ENCODE data around the gene AGAP1. TPM values are rescaled to one million over a fixed set of nuclear protein-coding genes. Genes with fewer than 3 reads are reported as not detected.

AGAP1 gene
- total and polyA plus RNA-seq, 4 donors = 2.0 to 8.5 (median 5.4) TPM

GRCh38 chr2:235832941-235833340 lies 339.1 kb downstream of the AGAP1 start:
- 98% methylated on average over 14 of the region's 14 CpGs for WGBS
- DNase-seq (ENCODE audit: low spot score) = no peak

GRCh38 chr2:235833971-235834620 lies 340.3 kb downstream of the AGAP1 start:
- Histone ChIP-seq H3K27me3 (ENCODE audit: control insufficient read depth in 4 of 4, insufficient read depth in 4 of 4, low read length in 3 of 4) (no peaks in the 10 kb centered on the region), H3K4me3 (ENCODE audit: low read depth in 1 of 3, low read length in 3 of 3) (no peak overlapping the region), H3K36me3 (ENCODE audit: control insufficient read depth in 4 of 4, insufficient read depth in 3 of 4, low read depth in 1 of 4, low read length in 3 of 4) (peaks cover 0 to 2% (median 0%) of the 10 kb centered on the region in 4 donors), H3K4me1 (ENCODE audit: control insufficient read depth in 4 of 4, insufficient read depth in 4 of 4, low read length in 3 of 4) (no peaks in the 10 kb centered on the region), H3K27ac (ENCODE audit: low read depth in 1 of 2, low read length in 2 of 2) (no peak overlapping the region), H3K9ac (ENCODE audit: low read depth in 1 of 2, low read length in 2 of 2) (no peak overlapping the region), H3K9me3 (ENCODE audit: control insufficient read depth in 4 of 4, low read length in 3 of 4) (no peaks in the 10 kb centered on the region)
- TF ChIP-seq FOXA2 (IDR thresholded peaks at IDR 0.05) = no peak
- TF ChIP-seq HNF4A (conservative IDR thresholded peaks at IDR 0.05) = no peak
- no peak for TF ChIP-seq RXRA (IDR thresholded peaks at IDR 0.05)
- TF ChIP-seq, protein P1, sequence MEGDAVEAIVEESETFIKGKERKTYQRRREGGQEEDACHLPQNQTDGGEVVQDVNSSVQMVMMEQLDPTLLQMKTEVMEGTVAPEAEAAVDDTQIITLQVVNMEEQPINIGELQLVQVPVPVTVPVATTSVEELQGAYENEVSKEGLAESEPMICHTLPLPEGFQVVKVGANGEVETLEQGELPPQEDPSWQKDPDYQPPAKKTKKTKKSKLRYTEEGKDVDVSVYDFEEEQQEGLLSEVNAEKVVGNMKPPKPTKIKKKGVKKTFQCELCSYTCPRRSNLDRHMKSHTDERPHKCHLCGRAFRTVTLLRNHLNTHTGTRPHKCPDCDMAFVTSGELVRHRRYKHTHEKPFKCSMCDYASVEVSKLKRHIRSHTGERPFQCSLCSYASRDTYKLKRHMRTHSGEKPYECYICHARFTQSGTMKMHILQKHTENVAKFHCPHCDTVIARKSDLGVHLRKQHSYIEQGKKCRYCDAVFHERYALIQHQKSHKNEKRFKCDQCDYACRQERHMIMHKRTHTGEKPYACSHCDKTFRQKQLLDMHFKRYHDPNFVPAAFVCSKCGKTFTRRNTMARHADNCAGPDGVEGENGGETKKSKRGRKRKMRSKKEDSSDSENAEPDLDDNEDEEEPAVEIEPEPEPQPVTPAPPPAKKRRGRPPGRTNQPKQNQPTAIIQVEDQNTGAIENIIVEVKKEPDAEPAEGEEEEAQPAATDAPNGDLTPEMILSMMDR (IDR thresholded peaks at IDR 0.05; ENCODE audit: low read depth, low read length, missing input control) = no peak
- TF ChIP-seq SP1 (IDR thresholded peaks at IDR 0.05) = no peak
- TF ChIP-seq, protein P2, sequence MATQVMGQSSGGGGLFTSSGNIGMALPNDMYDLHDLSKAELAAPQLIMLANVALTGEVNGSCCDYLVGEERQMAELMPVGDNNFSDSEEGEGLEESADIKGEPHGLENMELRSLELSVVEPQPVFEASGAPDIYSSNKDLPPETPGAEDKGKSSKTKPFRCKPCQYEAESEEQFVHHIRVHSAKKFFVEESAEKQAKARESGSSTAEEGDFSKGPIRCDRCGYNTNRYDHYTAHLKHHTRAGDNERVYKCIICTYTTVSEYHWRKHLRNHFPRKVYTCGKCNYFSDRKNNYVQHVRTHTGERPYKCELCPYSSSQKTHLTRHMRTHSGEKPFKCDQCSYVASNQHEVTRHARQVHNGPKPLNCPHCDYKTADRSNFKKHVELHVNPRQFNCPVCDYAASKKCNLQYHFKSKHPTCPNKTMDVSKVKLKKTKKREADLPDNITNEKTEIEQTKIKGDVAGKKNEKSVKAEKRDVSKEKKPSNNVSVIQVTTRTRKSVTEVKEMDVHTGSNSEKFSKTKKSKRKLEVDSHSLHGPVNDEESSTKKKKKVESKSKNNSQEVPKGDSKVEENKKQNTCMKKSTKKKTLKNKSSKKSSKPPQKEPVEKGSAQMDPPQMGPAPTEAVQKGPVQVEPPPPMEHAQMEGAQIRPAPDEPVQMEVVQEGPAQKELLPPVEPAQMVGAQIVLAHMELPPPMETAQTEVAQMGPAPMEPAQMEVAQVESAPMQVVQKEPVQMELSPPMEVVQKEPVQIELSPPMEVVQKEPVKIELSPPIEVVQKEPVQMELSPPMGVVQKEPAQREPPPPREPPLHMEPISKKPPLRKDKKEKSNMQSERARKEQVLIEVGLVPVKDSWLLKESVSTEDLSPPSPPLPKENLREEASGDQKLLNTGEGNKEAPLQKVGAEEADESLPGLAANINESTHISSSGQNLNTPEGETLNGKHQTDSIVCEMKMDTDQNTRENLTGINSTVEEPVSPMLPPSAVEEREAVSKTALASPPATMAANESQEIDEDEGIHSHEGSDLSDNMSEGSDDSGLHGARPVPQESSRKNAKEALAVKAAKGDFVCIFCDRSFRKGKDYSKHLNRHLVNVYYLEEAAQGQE (IDR thresholded peaks at IDR 0.05) = no peak
- no peak for TF ChIP-seq YY1 (IDR thresholded peaks at IDR 0.05)
- TF ChIP-seq, protein P3, sequence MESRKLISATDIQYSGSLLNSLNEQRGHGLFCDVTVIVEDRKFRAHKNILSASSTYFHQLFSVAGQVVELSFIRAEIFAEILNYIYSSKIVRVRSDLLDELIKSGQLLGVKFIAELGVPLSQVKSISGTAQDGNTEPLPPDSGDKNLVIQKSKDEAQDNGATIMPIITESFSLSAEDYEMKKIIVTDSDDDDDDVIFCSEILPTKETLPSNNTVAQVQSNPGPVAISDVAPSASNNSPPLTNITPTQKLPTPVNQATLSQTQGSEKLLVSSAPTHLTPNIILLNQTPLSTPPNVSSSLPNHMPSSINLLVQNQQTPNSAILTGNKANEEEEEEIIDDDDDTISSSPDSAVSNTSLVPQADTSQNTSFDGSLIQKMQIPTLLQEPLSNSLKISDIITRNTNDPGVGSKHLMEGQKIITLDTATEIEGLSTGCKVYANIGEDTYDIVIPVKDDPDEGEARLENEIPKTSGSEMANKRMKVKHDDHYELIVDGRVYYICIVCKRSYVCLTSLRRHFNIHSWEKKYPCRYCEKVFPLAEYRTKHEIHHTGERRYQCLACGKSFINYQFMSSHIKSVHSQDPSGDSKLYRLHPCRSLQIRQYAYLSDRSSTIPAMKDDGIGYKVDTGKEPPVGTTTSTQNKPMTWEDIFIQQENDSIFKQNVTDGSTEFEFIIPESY (IDR thresholded peaks at IDR 0.05) = no peak
- no peak for TF ChIP-seq EGR1 (IDR thresholded peaks at IDR 0.05; ENCODE audit: low read depth in 2 of 2)
- TF ChIP-seq RAD21 (IDR thresholded peaks at IDR 0.05) = no peak
- TF ChIP-seq FOXA1 (IDR thresholded peaks at IDR 0.05) = no peak
- no peak for DNase-seq (ENCODE audit: low spot score)
- whole genome bisulfite sequencing = 94% methylated on average over 11 of the region's 11 CpGs

More at GRCh38 chr2:235832941-235833340, 339.1 kb downstream of the AGAP1 start:
- Histone ChIP-seq H3K27ac (ENCODE audit: low read depth in 1 of 2, low read length in 2 of 2) (no peak overlapping the region), H3K4me3 (ENCODE audit: low read depth in 1 of 3, low read length in 3 of 3) (no peak overlapping the region), H3K9ac (ENCODE audit: low read depth in 1 of 2, low read length in 2 of 2) (no peak overlapping the region), H3K36me3 (ENCODE audit: control insufficient read depth in 4 of 4, insufficient read depth in 3 of 4, low read depth in 1 of 4, low read length in 3 of 4) (peaks cover 0 to 2% (median 0%) of the 10 kb centered on the region in 4 donors), H3K9me3 (ENCODE audit: control insufficient read depth in 4 of 4, low read length in 3 of 4) (no peaks in the 10 kb centered on the region), H3K4me1 (ENCODE audit: control insufficient read depth in 4 of 4, insufficient read depth in 4 of 4, low read length in 3 of 4) (no peaks in the 10 kb centered on the region), H3K27me3 (ENCODE audit: control insufficient read depth in 4 of 4, insufficient read depth in 4 of 4, low read length in 3 of 4) (no peaks in the 10 kb centered on the region)
- TF ChIP-seq FOXA1 (IDR thresholded peaks at IDR 0.05) = no peak
- TF ChIP-seq MAX (IDR thresholded peaks at IDR 0.05) = no peak
- TF ChIP-seq HNF4G (IDR thresholded peaks at IDR 0.05) = no peak
- TF ChIP-seq ATF3 (IDR thresholded peaks at IDR 0.05) = no peak
- no peak for TF ChIP-seq FOXA2 (IDR thresholded peaks at IDR 0.05)
- TF ChIP-seq, protein P1 (IDR thresholded peaks at IDR 0.05; ENCODE audit: low read depth, low read length, missing input control) = no peak
- TF ChIP-seq SP1 (IDR thresholded peaks at IDR 0.05) = no peak
- TF ChIP-seq EGR1 (IDR thresholded peaks at IDR 0.05; ENCODE audit: low read depth in 2 of 2) = no peak

Data from liver (tissue), 9 donors.